Measurements from ENCODE around the gene LRRC4C.

Gene LRRC4C

GRCh38 chr11:40129266-40129665, 1330.2 kb downstream of the LRRC4C start:
- no peak overlapping the region for H3K4me2 ChIP-seq
- H3K27me3 ChIP-seq: no peaks in the 10 kb centered on the region
- no peak overlapping the region for H3K27ac ChIP-seq
- no peak for TF ChIP-seq Cebpa-rat (IDR thresholded peaks at IDR 0.05)
- H3K9me3 ChIP-seq (replicated peaks in 1 of 11): no peaks in the 10 kb centered on the region
- H3K36me3 ChIP-seq: no peaks in the 10 kb centered on the region
- peaks cover 0 to 8% (median 0%) of the 10 kb centered on the region in 10 experiments; a peak in 1 of 20 replicates for H3K4me1 ChIP-seq
- H3K4me3 ChIP-seq: no peak overlapping the region
- no peaks in the 10 kb centered on the region for H4K20me1 ChIP-seq
- no peak overlapping the region for H3K9ac ChIP-seq

GRCh38 chr11:40125054-40125453, 1334.4 kb downstream of the LRRC4C start:
- Histone ChIP-seq H3K9ac (no peak overlapping the region), H3K4me2 (no peak overlapping the region), H3K36me3 (no peaks in the 10 kb centered on the region), H3K4me1 (peaks cover 0 to under 1% (median 0%) of the 10 kb centered on the region in 10 experiments; a peak in 1 of 20 replicates), H3K4me3 (no peak overlapping the region), H4K20me1 (no peaks in the 10 kb centered on the region), H3K27ac (no peak overlapping the region), H3K27me3 (no peaks in the 10 kb centered on the region), H3K9me3 (replicated peaks in 1 of 11) (peaks cover 0 to 7% (median 0%) of the 10 kb centered on the region in 11 experiments; a peak in 4 of 22 replicates)
- no peak for TF ChIP-seq Cebpa-rat (IDR thresholded peaks at IDR 0.05)

DNA sequence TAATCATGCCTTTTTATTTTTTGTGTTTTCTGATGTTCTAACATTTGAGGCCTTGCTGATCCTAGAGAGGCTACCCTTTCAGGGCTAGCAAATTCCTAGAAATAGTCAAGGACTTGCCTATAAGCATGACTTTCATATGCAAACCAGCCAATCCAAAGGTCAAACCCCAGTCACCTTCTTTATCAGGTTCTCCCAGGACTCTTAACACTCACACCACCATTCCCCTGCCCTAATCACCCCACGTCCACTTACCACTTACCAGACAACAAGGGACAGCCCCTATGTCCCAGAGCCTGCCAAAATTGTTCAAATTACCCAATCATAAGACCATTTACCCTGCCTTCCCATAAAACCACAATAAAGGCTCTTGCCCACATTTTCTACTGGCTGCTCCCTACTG, 1339.8 kb downstream of the LRRC4C start:
- no peaks in the 10 kb centered on the region for H3K4me1 ChIP-seq
- no peaks in the 10 kb centered on the region for H3K36me3 ChIP-seq
- no peak overlapping the region for H3K4me2 ChIP-seq
- no peak overlapping the region for H3K4me3 ChIP-seq
- H3K27me3 ChIP-seq: no peaks in the 10 kb centered on the region
- no peak overlapping the region for H3K27ac ChIP-seq
- H3K9ac ChIP-seq: no peak overlapping the region
- no peaks in the 10 kb centered on the region for H4K20me1 ChIP-seq
- no peak for TF ChIP-seq Cebpa-rat (IDR thresholded peaks at IDR 0.05)
- peaks cover 0 to 14% (median 0%) of the 10 kb centered on the region in 11 experiments; a peak in 5 of 22 replicates for H3K9me3 ChIP-seq (replicated peaks in 1 of 11)

GRCh38 chr11:40118780-40119179, 1340.7 kb downstream of the LRRC4C start:
- Histone ChIP-seq H3K4me2 (no peak overlapping the region), H3K27me3 (no peaks in the 10 kb centered on the region), H4K20me1 (no peaks in the 10 kb centered on the region), H3K36me3 (no peaks in the 10 kb centered on the region), H3K4me1 (no peaks in the 10 kb centered on the region), H3K9ac (no peak overlapping the region), H3K4me3 (no peak overlapping the region), H3K27ac (no peak overlapping the region), H3K9me3 (replicated peaks in 1 of 11) (peaks cover 0 to 12% (median 0%) of the 10 kb centered on the region in 11 experiments; a peak in 5 of 22 replicates)
- no peak for TF ChIP-seq Cebpa-rat (IDR thresholded peaks at IDR 0.05)

DNA sequence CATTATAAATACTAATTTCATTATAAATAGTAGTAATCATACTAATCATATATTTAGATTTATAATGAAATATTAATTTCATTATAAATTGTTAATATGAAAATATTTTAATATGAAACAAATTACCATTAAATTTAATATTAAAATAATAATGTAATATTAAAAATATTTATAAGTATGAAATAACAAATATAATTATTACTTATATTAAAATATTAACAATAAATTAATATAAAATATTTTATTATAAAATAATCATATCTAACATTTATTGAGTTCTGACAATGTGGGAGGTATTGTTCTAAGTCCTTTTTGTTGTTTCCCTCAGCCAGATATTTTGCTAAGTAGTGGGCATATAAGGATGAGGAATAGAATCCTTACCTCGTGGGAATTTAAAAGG, 1341.4 kb downstream of the LRRC4C start:
- no peaks in the 10 kb centered on the region for H3K36me3 ChIP-seq
- TF ChIP-seq Cebpa-rat (IDR thresholded peaks at IDR 0.05): no peak
- H3K4me2 ChIP-seq: no peak overlapping the region
- H3K4me3 ChIP-seq: no peak overlapping the region
- H3K27me3 ChIP-seq: no peaks in the 10 kb centered on the region
- H3K9ac ChIP-seq: no peak overlapping the region
- no peak overlapping the region for H3K27ac ChIP-seq
- H3K9me3 ChIP-seq (replicated peaks in 1 of 11): peaks cover 0 to 9% (median 0%) of the 10 kb centered on the region in 11 experiments; a peak in 1 of 22 replicates
- H3K4me1 ChIP-seq: no peaks in the 10 kb centered on the region
- no peaks in the 10 kb centered on the region for H4K20me1 ChIP-seq

GRCh38 chr11:40104941-40105550, 1354.4 kb downstream of the LRRC4C start:
- no peaks in the 10 kb centered on the region for H3K4me1 ChIP-seq
- H3K27me3 ChIP-seq: no peaks in the 10 kb centered on the region
- peaks cover 0 to 15% (median 11%) of the 10 kb centered on the region in 11 experiments; a peak in 13 of 22 replicates for H3K9me3 ChIP-seq (replicated peaks in 1 of 11)
- H3K4me2 ChIP-seq: no peak overlapping the region
- no peak overlapping the region for H3K4me3 ChIP-seq
- H3K27ac ChIP-seq: no peak overlapping the region
- TF ChIP-seq Cebpa-rat (IDR thresholded peaks at IDR 0.05): no peak
- no peak overlapping the region for H3K9ac ChIP-seq
- H3K36me3 ChIP-seq: no peaks in the 10 kb centered on the region
- no peaks in the 10 kb centered on the region for H4K20me1 ChIP-seq

- no peaks in the 10 kb centered on the region for H3K36me3 ChIP-seq
- H3K27me3 ChIP-seq: no peaks in the 10 kb centered on the region
- no peaks in the 10 kb centered on the region for H3K4me1 ChIP-seq
- H3K4me2 ChIP-seq: no peak overlapping the region
- no peak for TF ChIP-seq Cebpa-rat (IDR thresholded peaks at IDR 0.05)
- no peaks in the 10 kb centered on the region for H4K20me1 ChIP-seq
- H3K27ac ChIP-seq: no peak overlapping the region
- no peak overlapping the region for H3K4me3 ChIP-seq
- H3K9ac ChIP-seq: no peak overlapping the region
- peaks cover 3 to 21% (median 12%) of the 10 kb centered on the region in 11 experiments; a peak in 13 of 22 replicates for H3K9me3 ChIP-seq (replicated peaks in 1 of 11)
These were observed 1358.7 kb downstream of the LRRC4C start for GRCh38 chr11:40100781-40101180.

DNA sequence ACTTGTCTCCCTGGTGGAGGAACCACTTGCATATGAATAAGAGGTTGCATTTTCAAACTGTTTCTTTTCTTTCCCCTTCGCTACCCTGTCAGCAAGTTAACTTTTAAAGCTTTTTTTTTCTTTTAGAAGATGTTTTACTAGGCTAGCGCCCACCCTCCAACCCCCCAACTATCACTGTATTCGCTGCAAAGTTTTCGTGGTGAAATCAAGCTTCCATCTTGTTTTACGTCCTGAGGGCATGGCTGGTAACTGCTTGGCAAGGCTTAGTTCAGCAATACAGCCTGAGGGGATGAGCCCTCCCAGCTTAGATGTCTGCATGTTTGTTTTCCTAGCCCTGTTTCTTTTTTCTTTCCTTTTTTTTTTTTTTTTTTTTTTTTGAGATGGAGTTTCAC, 1359.3 kb downstream of the LRRC4C start:
- Histone ChIP-seq H3K4me2 (no peak overlapping the region), H3K27me3 (no peaks in the 10 kb centered on the region), H3K9me3 (replicated peaks in 1 of 11) (peaks cover 3 to 21% (median 12%) of the 10 kb centered on the region in 11 experiments; a peak in 13 of 22 replicates), H3K9ac (no peak overlapping the region), H3K27ac (no peak overlapping the region), H4K20me1 (no peaks in the 10 kb centered on the region), H3K4me1 (no peaks in the 10 kb centered on the region), H3K36me3 (no peaks in the 10 kb centered on the region), H3K4me3 (no peak overlapping the region)
- no peak for TF ChIP-seq Cebpa-rat (IDR thresholded peaks at IDR 0.05)

- Histone ChIP-seq H3K9me3 (replicated peaks in 1 of 11) (peaks cover 3 to 21% (median 12%) of the 10 kb centered on the region in 11 experiments; a peak in 13 of 22 replicates), H3K4me1 (no peaks in the 10 kb centered on the region), H3K9ac (no peak overlapping the region), H3K4me2 (no peak overlapping the region), H3K27me3 (no peaks in the 10 kb centered on the region), H4K20me1 (no peaks in the 10 kb centered on the region), H3K27ac (no peak overlapping the region), H3K4me3 (no peak overlapping the region), H3K36me3 (no peaks in the 10 kb centered on the region)
- TF ChIP-seq Cebpa-rat (IDR thresholded peaks at IDR 0.05): no peak
These were observed 1359.9 kb downstream of the LRRC4C start for GRCh38 chr11:40099426-40100161.
